Stimulated activated CD4-positive, alpha-beta T cell treated with anti-CD3 and anti-CD28 coated beads, Interleukin-12 subunit alpha, Interleukin-12 subunit beta, amount 100 ng/mL, for 48 hours (primary cell): ENCODE measurements around the gene STRIP2.
"Not testable (repeated sequence)": the region's sequence is repeated elsewhere in the genome, so short reads cannot be mapped to it uniquely, and the experiment has no call there.

Experiments used
- DNase-seq, 3 donors: peaks; one replicate each; pipeline ENCODE4 v3.0.0-alpha.2; 2020; ENCODE audit warnings: low read depth in 2 of 3, low spot score in 1 of 3

Gene STRIP2, protein sequence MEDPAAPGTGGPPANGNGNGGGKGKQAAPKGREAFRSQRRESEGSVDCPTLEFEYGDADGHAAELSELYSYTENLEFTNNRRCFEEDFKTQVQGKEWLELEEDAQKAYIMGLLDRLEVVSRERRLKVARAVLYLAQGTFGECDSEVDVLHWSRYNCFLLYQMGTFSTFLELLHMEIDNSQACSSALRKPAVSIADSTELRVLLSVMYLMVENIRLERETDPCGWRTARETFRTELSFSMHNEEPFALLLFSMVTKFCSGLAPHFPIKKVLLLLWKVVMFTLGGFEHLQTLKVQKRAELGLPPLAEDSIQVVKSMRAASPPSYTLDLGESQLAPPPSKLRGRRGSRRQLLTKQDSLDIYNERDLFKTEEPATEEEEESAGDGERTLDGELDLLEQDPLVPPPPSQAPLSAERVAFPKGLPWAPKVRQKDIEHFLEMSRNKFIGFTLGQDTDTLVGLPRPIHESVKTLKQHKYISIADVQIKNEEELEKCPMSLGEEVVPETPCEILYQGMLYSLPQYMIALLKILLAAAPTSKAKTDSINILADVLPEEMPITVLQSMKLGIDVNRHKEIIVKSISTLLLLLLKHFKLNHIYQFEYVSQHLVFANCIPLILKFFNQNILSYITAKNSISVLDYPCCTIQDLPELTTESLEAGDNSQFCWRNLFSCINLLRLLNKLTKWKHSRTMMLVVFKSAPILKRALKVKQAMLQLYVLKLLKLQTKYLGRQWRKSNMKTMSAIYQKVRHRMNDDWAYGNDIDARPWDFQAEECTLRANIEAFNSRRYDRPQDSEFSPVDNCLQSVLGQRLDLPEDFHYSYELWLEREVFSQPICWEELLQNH

DNA sequence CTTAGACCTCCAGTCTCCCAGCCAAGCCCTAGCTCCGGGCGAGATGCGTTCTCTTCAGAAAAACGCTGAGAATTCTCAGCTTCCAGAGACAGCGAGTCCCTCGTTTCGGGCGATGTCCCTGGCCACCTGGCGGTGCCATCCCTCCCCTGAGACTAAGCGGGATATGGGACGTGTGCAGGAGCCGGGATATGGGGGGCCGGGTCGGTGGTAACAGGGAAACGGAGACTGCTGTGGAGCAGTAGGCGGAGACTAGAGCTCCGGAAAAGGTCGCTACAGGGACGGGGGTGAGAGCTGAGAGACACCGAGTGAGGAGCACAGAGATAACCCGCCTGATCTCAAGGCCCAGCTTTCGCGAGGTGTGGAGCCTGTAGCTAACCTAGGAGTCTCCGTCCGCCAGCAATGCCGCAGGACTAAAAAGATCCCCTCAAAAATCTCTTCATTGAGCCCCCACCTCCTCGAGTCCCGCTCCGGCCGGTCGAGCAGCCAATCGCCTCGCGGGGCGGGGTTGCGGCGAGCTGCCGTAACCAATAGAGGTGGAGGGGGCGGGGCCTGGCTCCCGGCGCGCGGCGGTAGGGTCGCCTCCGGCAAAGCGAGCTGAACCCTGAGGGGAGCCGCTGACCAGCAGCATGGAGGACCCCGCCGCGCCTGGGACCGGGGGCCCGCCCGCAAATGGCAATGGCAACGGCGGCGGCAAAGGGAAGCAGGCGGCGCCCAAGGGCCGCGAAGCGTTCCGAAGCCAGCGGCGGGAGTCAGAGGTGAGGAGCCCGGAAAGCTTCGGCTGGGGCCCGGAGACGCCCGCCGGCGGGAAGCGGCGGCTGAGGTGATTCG, at the start of gene STRIP2:
Gene STRIP2 (plus strand): TSS at position 586 of the 828 bp plus-strand sequence. CDS start 41 bp downstream, at position 627.
- peak; percentile 85 to 94 (median 88) for DNase-seq

- DNase-seq: no peak
Observed at GRCh38 chr7:129385116-129385515, 49.1 kb upstream of the STRIP2 start.

DNA sequence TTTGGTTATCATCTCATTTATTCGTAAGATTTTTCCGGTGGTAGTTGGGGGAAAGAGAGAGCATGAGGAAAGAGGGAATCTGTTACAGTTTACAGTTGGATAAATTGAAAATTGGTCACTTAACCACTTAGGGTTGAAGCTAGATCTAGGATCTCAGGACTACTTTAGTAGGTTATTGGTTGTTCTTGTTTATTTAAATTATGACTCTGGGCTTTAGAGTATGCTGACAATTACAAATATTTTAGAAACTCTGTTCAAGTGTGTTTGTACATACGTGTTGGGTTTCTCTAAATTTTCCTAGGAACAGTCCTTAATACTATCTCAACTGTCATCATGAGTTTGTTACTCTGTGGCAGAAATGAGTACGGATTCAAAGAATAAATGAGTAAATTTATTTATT, 48.6 kb upstream of the STRIP2 start:
- no peak for DNase-seq

DNA sequence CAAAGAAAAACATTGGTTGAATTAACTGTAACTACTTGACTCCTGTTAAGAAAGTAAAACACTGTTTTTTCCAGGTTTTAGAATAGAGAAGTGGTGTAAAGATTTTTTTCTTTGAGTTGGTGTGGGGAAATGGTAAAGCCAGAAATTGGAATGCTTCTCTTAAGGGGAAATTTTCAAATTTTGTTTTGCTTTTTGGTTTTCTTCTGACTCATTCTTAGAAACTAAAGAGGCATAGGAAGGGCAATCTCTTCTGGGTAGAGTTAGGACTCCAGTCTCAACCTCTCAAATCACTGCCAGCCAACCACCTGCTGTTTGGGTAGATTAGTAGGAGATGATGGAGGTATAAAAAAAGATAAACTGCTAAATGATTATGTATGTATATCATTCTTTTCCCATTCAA, 47.7 kb upstream of the STRIP2 start:
- no peak for DNase-seq

GRCh38 chr7:129387537-129387936, 46.7 kb upstream of the STRIP2 start:
- no peak for DNase-seq

DNA sequence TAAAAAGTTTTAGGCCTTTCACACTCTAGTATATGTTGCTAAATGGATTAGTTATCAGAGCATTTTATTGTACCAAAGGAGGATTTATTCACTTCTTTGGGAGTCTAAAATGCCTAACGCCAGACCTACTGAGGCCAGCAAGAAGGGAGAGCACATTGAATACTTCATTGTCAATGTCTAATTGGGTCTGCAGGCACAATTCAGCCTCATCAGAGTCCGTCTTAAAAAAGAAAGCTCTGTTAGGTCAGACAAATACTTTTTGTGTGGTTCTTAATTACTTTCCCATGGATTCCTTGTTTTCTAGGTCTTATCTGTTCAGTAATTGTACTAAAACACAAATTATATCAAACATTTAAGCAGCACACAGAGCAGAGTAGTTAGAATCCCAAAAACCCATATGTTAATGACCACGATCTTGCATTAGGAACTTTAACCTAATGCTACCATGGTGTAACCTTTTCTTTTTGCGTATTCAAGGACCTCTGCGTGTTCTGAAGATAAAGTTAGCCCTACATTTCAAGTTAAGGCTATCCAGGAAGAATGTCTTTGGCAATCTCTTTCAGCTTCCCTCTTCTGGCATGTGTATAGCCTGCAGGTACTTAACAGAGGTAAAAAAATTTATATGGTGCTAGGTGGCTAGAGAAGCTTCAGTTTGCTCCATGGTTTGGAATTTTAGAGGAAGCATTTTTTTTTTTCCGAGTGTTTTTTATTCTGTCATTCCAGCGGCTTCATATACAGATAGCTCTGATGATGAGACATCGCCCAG, 45.7 kb upstream of the STRIP2 start:
- no peak for DNase-seq

- DNase-seq: no peak
Observed at GRCh38 chr7:129389829-129390228, 44.4 kb upstream of the STRIP2 start.

DNA sequence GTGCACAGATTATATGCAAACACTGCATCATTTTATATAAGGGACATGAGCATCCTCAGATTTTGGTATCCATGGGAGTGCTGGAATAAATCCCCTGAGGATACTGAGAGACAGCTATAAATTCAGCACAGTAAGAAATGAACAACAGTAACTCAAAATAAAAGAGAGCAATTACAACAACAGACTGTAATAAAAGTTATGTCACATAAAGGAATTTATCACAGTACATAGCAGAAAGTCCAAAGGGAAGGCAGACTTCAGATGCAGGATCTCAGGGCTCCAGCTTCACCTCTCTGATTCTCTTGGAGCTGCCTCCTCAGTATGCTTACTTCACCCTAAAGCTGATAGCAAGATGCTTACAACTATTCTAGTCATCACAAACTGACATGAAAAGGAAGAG, 43.9 kb upstream of the STRIP2 start:
- no peak for DNase-seq

GRCh38 chr7:129391546-129392171, 42.6 kb upstream of the STRIP2 start:
- no peak for DNase-seq

DNA sequence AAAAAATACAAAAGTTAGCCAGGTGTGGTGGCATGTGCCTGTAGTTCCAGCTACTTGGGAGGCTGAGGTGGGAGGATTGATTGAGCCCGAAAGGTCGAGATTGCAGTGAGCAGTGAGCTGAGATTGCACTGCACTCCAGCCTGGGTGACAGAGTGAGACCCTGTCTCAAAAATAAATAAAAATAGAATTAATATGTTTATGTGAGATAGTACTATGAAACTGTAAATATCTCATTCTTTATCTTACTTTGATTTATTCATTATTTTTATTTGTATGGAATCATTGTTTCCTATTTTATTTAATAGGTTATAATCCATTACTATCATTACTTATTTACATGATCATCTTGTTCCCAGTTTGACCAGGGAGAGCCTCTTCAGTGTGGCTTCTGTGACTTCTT, 41.0 kb upstream of the STRIP2 start:
- DNase-seq: no peak

DNA sequence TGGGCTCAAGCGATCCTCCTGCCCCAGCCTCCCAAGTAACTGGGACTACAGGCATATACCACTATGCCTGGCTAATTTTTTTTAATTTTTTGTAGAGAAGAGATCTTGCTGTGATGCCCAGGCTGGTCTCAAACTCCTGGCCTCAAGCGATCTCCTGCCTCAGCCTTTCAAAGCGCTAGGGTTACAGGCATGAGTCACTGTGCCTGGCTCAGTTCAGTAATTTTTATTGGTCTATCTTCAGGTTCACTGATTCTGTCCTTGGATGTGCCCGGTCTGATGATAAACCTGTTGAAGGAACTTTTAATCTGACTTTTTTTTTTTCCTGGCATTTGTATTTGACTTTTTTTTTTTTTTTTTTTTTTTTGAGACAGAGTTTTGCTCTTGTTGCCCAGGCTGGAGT, 40.1 kb upstream of the STRIP2 start:
- DNase-seq: no peak

GRCh38 chr7:129394982-129395914, 39.0 kb upstream of the STRIP2 start:
- DNase-seq: no peak

DNA sequence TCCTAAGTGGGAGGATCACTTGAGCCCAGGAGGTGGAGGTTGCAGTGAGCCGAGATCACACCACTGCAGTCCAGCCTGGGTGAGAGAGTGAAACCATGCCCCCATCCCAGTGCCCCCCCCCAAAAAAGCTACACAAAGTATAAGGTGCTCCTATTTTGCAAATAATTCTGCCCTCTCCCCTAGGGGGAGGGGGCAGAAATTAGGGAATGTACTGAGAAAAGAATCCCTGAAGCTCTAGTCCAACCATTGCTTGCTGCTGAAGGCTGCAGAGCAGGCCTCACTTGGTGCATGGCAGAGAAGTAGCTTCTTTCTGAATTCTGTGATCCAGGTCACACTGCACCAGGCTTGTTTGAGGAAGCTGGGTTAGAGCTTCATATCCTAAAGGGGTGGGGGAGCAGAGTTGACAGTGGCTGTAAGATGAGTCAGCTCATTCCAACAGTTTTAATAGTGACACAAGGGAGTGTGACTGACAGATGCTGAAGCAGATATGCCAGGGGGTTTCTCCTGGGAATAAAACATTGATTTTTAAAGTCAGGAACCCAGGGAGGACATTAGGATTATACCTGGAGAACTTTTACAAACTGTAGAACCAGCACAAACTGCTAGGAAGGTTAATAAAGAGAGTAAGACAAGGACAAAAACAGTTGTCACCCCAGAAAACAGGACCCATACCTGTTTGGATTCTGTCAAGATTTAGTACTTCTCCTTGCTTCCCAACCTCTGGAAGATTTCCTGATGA, 32.8 kb upstream of the STRIP2 start:
- no peak for DNase-seq

DNA sequence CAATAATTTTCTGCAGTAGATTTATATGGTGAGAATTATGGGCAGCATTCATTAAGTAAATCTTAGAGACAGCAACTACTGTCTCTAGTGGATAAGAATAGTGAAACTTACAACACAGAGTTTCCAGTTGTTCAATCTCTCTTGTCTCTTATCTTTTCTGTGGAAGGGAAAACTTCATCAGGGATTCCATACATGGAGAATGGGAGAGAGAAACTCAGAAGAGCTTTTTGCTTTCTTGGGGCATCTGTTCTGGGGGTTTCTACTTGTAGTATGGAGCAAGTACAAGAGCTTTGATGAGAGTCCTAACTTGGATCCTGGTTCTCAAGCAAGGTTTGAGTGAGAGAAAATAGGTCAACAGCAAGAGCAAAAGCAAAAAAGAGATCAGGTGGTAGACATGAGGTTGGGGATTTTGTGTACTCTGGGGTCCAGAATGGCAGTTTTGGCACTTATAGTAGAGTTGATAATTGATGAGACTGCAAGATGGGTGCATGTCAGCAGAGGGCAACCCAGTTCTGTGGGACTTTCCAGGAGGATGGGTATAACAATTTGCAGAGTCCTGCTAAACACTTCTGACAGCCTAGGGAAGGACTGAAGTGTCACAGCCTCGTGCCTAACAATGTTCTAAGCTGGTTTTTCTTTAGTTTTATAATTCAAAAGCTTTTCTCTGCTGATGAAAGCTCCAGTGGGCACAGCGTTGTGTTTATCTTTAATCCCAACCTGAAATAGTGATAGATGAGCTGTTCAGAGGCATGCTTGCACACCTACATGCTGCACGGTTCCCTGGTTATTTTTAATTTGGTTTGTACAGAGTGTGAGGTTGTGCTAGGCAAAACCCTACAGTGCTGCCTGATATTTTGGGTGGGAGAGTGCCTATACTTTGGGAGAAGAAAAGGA, 32.0 kb upstream of the STRIP2 start:
- peak in 2 of 3 donors; percentile 8 for DNase-seq

DNA sequence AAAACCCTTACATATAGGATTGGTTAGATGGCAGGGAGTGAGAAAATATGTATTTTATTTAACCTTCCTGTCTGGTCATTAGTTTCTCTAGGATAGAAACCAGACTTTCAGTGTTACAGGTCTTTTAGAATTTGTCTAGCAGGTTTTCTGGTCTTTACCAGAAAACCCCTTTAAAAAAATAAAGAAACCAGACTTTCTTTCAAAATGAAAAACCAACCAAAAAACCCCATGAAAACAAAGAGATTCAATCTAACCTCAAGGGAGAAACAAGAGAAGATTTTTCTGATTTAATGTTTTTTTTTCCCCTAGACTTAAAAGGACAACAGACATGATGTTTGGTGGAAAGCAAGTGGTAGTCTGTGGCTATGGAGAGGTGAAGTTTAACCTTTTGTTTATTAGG, 28.7 kb upstream of the STRIP2 start:
- no peak for DNase-seq

DNA sequence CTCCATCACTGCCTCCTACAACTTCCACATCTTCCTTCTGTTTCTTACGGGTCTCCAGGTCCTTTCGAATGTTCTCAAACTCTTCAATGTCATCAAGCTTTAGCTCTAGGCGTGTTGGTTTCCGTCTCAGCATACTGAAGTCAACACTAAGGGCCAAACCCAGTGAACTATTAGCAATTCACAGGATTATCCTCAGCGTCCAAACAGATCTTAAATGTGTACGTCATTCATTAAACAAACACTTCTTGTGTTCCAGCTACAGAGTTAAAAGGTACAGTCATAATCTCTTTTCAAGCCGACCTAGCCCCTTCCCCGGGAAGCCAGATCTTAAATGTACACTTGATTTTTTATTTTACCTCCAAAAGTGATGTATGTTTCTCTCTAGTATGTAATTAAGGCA, 24.0 kb upstream of the STRIP2 start:
- DNase-seq: not testable (repeated sequence)

- DNase-seq: no peak
Observed at GRCh38 chr7:129412501-129412900, 21.7 kb upstream of the STRIP2 start.
